Esophagus muscularis mucosa (tissue), 4 donors: ENCODE data around the gene CRYBA2. TPM values are rescaled to one million over a fixed set of nuclear protein-coding genes. Genes with fewer than 3 reads are reported as not detected.

ENCODE experiments used
- DNase-seq: peaks from one replicate; pipeline ENCODE4 v3.0.0-alpha.2; 2017; ENCODE audit errors: extremely low spot score
- H3K27ac ChIP-seq, 4 donors: fragments of 200-600 bp; sonication (generic); replicated peaks in 1 of 4; 1 replicate in 3 of 4; 2 replicates in 1 of 4; pipeline ENCODE4 v1.5.1; 2016 to 2019; ENCODE audit warnings: mild to moderate bottlenecking in 1 of 4
- H3K27me3 ChIP-seq, 4 donors: fragments of 200-600 bp; sonication (generic); one replicate each; pipeline versions ENCODE4 v1.5.1 to v1.6.0; 2016 to 2019
- H3K36me3 ChIP-seq, 4 donors: fragments of 200-600 bp; sonication (generic); one replicate each; pipeline ENCODE4 v1.5.1; 2016 to 2019
- H3K4me1 ChIP-seq, 4 donors: fragments of 200-600 bp; sonication (generic); one replicate each; pipeline ENCODE4 v1.5.1; 2016 to 2019
- H3K4me3 ChIP-seq, 4 donors: fragments of 200-600 bp; sonication (generic); 1 replicate in 2 of 4; 2 replicates in 2 of 4; pipeline ENCODE4 v1.5.1; 2016 to 2019; ENCODE audit warnings: mild to moderate bottlenecking in 4 of 4, moderate library complexity in 1 of 4
- H3K9me3 ChIP-seq, 4 donors: fragments of 200-600 bp; sonication (generic); 1 replicate in 3 of 4; 2 replicates in 1 of 4; pipeline ENCODE4 v1.5.1; 2016 to 2019
- CTCF ChIP-seq, 3 experiments: fragments of 200-600 bp in 2 of 3; fragments of 450-650 bp in 1 of 3; sonication (generic) in 2 of 3; IDR thresholded peaks; one replicate each; pipeline ENCODE4 v1.5.1; 2017 to 2019; ENCODE audit warnings: antibody characterized with exemption in 3 of 3, mild to moderate bottlenecking in 2 of 3, moderate library complexity in 1 of 3
- EP300 ChIP-seq: sonication (generic); formaldehyde crosslinking; IDR thresholded peaks from one replicate; pipeline ENCODE4 v1.6.1; 2017; ENCODE audit warnings: antibody characterized with exemption
- POLR2A ChIP-seq: fragments of 450-650 bp; IDR thresholded peaks from one replicate; pipeline ENCODE4 v1.6.1; 2017; ENCODE audit warnings: antibody characterized with exemption, moderate library complexity, mild to moderate bottlenecking, low read depth
- POLR2AphosphoS5 ChIP-seq, 2 donors: sonication (generic); formaldehyde crosslinking; IDR thresholded peaks; one replicate each; pipeline ENCODE4 v1.6.1; 2017; ENCODE audit warnings: antibody characterized with exemption in 2 of 2
- WGBS: methylation state at CpG from one replicate; pipeline ENCODE4 v1.1.5; 2018; 5-methylcytosine and 5-hydroxymethylcytosine counted together
- intact Hi-C: fragments of 100-400 bp; cut with DNase I; formaldehyde crosslinking; loops from one replicate; pipeline ENCODE4 v1.15.1; 2023
- total RNA-seq, 4 donors: library from RNA; depleted of rRNA; stranded (reverse); fragments of >200 nt; gene quantifications; one replicate each; pipeline versions ENCODE4 v1.1.0 to v1.2.1, GENCODE V29; 2016

The CRYBA2 gene
- total RNA-seq, 4 donors from 2014 or later: not detected

- H3K27me3 ChIP-seq: peaks cover 0 to 91% (median 8%) of the 10 kb centered on the region in 4 donors
- TF ChIP-seq POLR2AphosphoS5 (IDR thresholded peaks at IDR 0.05) (no peak), CTCF (IDR thresholded peaks at IDR 0.05) (no peak)
- WGBS: 72% methylated on average over 8 of the region's 8 CpGs
- DNase-seq: no peak
- H3K4me3 ChIP-seq: no peak overlapping the region
- intact Hi-C loops: no loop called here
- H3K36me3 ChIP-seq: no peaks in the 10 kb centered on the region
- H3K4me1 ChIP-seq: peaks cover 0 to 9% (median 8%) of the 10 kb centered on the region in 4 donors
- no peak overlapping the region for H3K27ac ChIP-seq
- H3K9me3 ChIP-seq: no peaks in the 10 kb centered on the region
These were observed 38.5 kb downstream of the CRYBA2 start for GRCh38 chr2:218954541-218955300.

- Histone ChIP-seq H3K4me1 (no peaks in the 10 kb centered on the region), H3K36me3 (no peaks in the 10 kb centered on the region), H3K4me3 (no peak overlapping the region), H3K27ac (no peak overlapping the region), H3K27me3 (peaks cover 0 to 81% (median 0%) of the 10 kb centered on the region in 4 donors), H3K9me3 (no peaks in the 10 kb centered on the region)
- intact Hi-C loops: no loop called here
- no peak for DNase-seq
- TF ChIP-seq POLR2AphosphoS5 (IDR thresholded peaks at IDR 0.05) (no peak), EP300 (no peak), POLR2A (no peak), CTCF (IDR thresholded peaks at IDR 0.05) (no peak)
- WGBS: 76% methylated on average over 7 of the region's 18 CpGs
These were observed 39.8 kb downstream of the CRYBA2 start for GRCh38 chr2:218953366-218953954.

- intact Hi-C loops: no loop called here
- Histone ChIP-seq H3K27me3 (peaks cover 0 to 79% (median 0%) of the 10 kb centered on the region in 4 donors), H3K27ac (no peak overlapping the region), H3K4me3 (no peak overlapping the region), H3K9me3 (no peaks in the 10 kb centered on the region), H3K36me3 (no peaks in the 10 kb centered on the region), H3K4me1 (no peaks in the 10 kb centered on the region)
- WGBS: 93% methylated on average over 7 of the region's 7 CpGs
- no peak for DNase-seq
- TF ChIP-seq EP300: no peak
- TF ChIP-seq CTCF (IDR thresholded peaks at IDR 0.05): no peak
These were observed 41.1 kb downstream of the CRYBA2 start for GRCh38 chr2:218952160-218952559.

GRCh38 chr2:218946621-218947020 is 46.6 kb downstream of the CRYBA2 start:
- TF ChIP-seq CTCF (IDR thresholded peaks at IDR 0.05) (no peak), POLR2AphosphoS5 (IDR thresholded peaks at IDR 0.05) (no peak), EP300 (no peak), POLR2A (no peak)
- no peak overlapping the region for H3K27ac ChIP-seq
- peaks cover 0 to 63% (median 3%) of the 10 kb centered on the region in 4 donors for H3K27me3 ChIP-seq
- no peak for DNase-seq
- intact Hi-C loops: no loop called here
- no peaks in the 10 kb centered on the region for H3K9me3 ChIP-seq
- no peaks in the 10 kb centered on the region for H3K36me3 ChIP-seq
- no peaks in the 10 kb centered on the region for H3K4me1 ChIP-seq
- 69% methylated on average over 1 of the region's 1 CpG for WGBS
- no peak overlapping the region for H3K4me3 ChIP-seq
